ENCODE results near the gene DPPA5.
A peak's percentile ranks its signal among the peaks of the same experiment; 100 is the strongest.
"Not testable (repeated sequence)": the region's sequence is repeated elsewhere in the genome, so short reads cannot be mapped to it uniquely, and the experiment has no call there.

Gene DPPA5

GRCh38 chr6:73325656-73326055 lies 28.4 kb downstream of the DPPA5 start:
- Histone ChIP-seq H3K4me1 (no peaks in the 10 kb centered on the region), H3K9me3 (no peaks in the 10 kb centered on the region), H3K4me3 (no peak overlapping the region), H3K27me3 (peaks cover 0 to 13% of the 10 kb centered on the region in 2 donors), H3K27ac (no peak overlapping the region), H3K36me3 (no peaks in the 10 kb centered on the region)
- TF ChIP-seq, protein P1, sequence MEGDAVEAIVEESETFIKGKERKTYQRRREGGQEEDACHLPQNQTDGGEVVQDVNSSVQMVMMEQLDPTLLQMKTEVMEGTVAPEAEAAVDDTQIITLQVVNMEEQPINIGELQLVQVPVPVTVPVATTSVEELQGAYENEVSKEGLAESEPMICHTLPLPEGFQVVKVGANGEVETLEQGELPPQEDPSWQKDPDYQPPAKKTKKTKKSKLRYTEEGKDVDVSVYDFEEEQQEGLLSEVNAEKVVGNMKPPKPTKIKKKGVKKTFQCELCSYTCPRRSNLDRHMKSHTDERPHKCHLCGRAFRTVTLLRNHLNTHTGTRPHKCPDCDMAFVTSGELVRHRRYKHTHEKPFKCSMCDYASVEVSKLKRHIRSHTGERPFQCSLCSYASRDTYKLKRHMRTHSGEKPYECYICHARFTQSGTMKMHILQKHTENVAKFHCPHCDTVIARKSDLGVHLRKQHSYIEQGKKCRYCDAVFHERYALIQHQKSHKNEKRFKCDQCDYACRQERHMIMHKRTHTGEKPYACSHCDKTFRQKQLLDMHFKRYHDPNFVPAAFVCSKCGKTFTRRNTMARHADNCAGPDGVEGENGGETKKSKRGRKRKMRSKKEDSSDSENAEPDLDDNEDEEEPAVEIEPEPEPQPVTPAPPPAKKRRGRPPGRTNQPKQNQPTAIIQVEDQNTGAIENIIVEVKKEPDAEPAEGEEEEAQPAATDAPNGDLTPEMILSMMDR (IDR thresholded peaks at IDR 0.05): no peak
- no peak for DNase-seq
- intact Hi-C loops (cut with DNase I; ENCODE audit: low total_unique reads): loop anchor here (5.0 kb wide), 1 partner anchor 38 kb away; no protein-coding TSS in a partner anchor

- no peaks in the 10 kb centered on the region for H3K36me3 ChIP-seq
- H3K27me3 ChIP-seq: peaks cover 0 to 6% of the 10 kb centered on the region in 2 donors
- intact Hi-C loops (cut with DNase I; ENCODE audit: low total_unique reads): no loop called here
- no peaks in the 10 kb centered on the region for H3K4me1 ChIP-seq
- TF ChIP-seq, protein P1 (IDR thresholded peaks at IDR 0.05): no peak
- no peak for DNase-seq
- no peak overlapping the region for H3K4me3 ChIP-seq
- no peak overlapping the region for H3K27ac ChIP-seq
- H3K9me3 ChIP-seq: peaks cover 0 to 6% (median 0%) of the 10 kb centered on the region in 3 donors
Observed at GRCh38 chr6:73323323-73323722, 30.8 kb downstream of the DPPA5 start.

DNA sequence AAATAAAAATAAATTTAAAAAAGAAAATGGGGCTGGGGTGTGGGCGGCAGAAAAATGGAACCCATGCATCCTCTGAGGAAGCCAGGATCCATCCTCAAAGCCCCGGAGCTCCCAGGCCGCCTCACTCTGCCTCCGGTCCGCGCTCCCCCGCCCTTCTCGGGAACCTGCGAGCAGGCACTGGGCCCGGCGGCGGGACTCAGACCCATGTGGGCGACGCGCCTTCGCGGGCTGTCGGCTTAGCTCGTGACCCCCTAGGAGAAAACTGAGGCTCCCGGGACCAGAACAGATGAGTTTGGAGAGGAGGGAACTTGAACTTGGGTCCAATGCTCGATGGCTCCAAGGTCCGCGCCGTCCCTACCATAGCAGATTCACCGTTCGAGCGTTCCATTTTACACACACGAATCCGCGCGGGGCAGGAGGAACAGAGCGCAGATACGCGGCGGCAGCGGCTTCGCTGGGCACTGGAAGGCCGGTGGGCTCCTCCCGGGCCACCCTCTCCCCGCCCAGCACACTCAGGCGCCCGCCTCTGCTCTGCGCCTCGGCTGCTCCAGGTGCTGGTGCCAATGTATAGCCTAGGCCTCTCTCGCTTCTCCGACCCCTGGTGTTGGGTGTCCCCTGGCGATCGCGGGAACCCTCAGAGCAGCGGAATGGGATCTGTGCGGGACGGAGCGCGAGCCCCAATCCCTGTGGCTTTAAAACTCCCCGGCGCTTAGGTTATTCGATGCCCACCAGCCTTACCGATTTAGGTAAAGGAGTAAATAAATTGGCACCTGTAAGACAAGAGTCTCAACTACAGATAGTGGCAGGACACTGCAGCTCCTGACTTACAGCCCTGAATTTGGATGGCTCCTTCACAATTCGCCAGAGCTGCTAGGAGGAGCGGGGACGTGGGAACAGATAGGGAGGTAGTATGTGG lies 39.2 kb downstream of the DPPA5 start:
- H3K9me3 ChIP-seq: peaks cover 0 to 16% (median 0%) of the 10 kb centered on the region in 3 donors
- peak overlapping the region in 1 of 2 donors; percentile 6 for H3K4me3 ChIP-seq
- TF ChIP-seq, protein P1 (IDR thresholded peaks at IDR 0.05): no peak
- DNase-seq: no peak
- H3K36me3 ChIP-seq: no peaks in the 10 kb centered on the region
- H3K27ac ChIP-seq: no peak overlapping the region
- intact Hi-C loops (cut with DNase I; ENCODE audit: low total_unique reads): no loop called here
- H3K4me1 ChIP-seq: peaks cover 0 to 16% (median 7%) of the 10 kb centered on the region in 4 donors
- peaks cover 0 to 15% of the 10 kb centered on the region in 2 donors for H3K27me3 ChIP-seq

GRCh38 chr6:73310503-73310845 lies 43.6 kb downstream of the DPPA5 start:
- intact Hi-C loops (cut with DNase I; ENCODE audit: low total_unique reads); H3K36me3 ChIP-seq; H3K9me3 ChIP-seq; DNase-seq: not testable (repeated sequence)
- peak overlapping the region; percentile 61 to 65 for H3K4me3 ChIP-seq
- peak overlapping the region; percentile 65 to 66 for H3K27ac ChIP-seq
- H3K4me1 ChIP-seq: peaks cover 0 to 20% (median 7%) of the 10 kb centered on the region in 4 donors
- H3K27me3 ChIP-seq: peaks cover 0 to 12% of the 10 kb centered on the region in 2 donors

DNA sequence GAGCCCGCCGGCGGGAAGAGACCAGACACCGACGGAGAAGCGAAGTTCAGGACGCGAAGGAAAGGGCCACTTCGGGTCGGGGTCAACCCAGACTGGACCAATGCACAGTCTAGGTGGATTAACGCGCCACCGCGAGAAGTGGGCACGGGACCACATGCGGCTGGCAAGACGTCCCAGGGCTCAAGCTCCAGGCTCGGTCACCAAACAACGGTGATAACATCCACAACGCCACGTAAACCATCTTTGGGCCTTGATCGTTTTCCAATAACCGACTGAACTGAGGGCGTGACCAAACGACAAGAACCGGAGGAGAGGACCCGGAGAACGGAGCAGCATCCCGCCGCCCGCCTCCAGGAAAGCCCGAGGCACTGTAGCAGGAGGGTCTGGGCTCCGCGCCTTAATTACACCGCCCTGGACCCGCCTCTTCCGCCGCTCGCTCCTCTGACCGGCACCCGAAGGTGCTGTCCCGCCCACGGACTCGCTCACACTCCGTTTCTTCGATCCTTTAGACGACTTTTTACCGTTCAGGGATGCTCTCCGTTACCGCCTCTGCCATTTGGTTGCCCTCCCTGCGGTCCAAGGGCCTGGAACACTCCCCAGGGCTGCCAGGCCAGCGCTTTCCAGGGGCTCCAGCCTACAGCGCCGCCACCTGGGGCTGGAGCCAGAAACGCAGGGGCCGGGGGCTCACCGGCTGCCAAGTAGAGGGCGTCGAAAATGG lies 44.1 kb downstream of the DPPA5 start:
- peak overlapping the region; percentile 65 to 66 for H3K27ac ChIP-seq
- TF ChIP-seq, protein P1 (IDR thresholded peaks at IDR 0.05): peak; percentile 5 to 32
- peak; percentile 39 to 71 for DNase-seq
- H3K36me3 ChIP-seq: no peaks in the 10 kb centered on the region
- intact Hi-C loops (cut with DNase I; ENCODE audit: low total_unique reads): no loop called here
- H3K9me3 ChIP-seq: no peaks in the 10 kb centered on the region
- peaks cover 0 to 8% of the 10 kb centered on the region in 2 donors for H3K27me3 ChIP-seq
- H3K4me1 ChIP-seq: peaks cover 0 to 17% (median 6%) of the 10 kb centered on the region in 4 donors
- peak overlapping the region; percentile 61 to 65 for H3K4me3 ChIP-seq

GRCh38 chr6:73309535-73309784 lies 44.6 kb downstream of the DPPA5 start:
- DNase-seq: no peak
- Histone ChIP-seq H3K4me1 (peaks cover 0 to 13% (median 3%) of the 10 kb centered on the region in 4 donors), H3K9me3 (no peaks in the 10 kb centered on the region), H3K27ac (peak overlapping the region; percentile 65 to 66), H3K36me3 (no peaks in the 10 kb centered on the region), H3K27me3 (peaks cover 0 to 3% of the 10 kb centered on the region in 2 donors), H3K4me3 (peak overlapping the region; percentile 61 to 65)
- TF ChIP-seq, protein P1 (IDR thresholded peaks at IDR 0.05): no peak
- intact Hi-C loops (cut with DNase I; ENCODE audit: low total_unique reads): no loop called here

Measured in tibial artery (tissue), 4 donors.